K562 (cell line): ENCODE measurements around the gene BNC2. TPM values are rescaled to one million over a fixed set of nuclear protein-coding genes. Genes with fewer than 3 reads are reported as not detected.

Experiments used
- ATAC-seq: fragments of 200-7000 bp; cut with Tn5 transposase; 3 replicates; pipeline ENCODE4 v1.9.1; 2020; ENCODE audit warnings: moderate library complexity
- BruUV-seq: library from RNA; stranded (reverse); fragments of 400-500 nt; replicated peaks from 2 replicates; lab custom pipeline; 2021; lab: Mats Ljungman, UMichigan
- CTCF ChIA-PET: fragments of 300-600 bp; formaldehyde crosslinking; extraction: SDS; loops from one replicate; lab custom pipeline; 2021; ENCODE audit warnings: low intra/inter-chr PET ratio; lab: Yijun Ruan, JAX
- POLR2A ChIA-PET: fragments of 300-600, 350-650 bp; sonication (Branson Sonifier 250); formaldehyde crosslinking; extraction: SDS; loops from one replicate; lab custom pipeline; 2021; ENCODE audit warnings: antibody characterized with exemption, inconsistent platforms; lab: Yijun Ruan, JAX
- DNase-seq, 4 experiments: peaks; one replicate each; pipeline versions ENCODE4 v3.0.0 to v3.0.0-alpha.2; 2011 to 2018; ENCODE audit warnings: low spot score in 3 of 4, mixed read lengths in 3 of 4; ENCODE audit errors: extremely low read depth in 1 of 4
- FAIRE-seq: peaks from 2 replicates; lab custom pipeline; 2011; peaks lifted over from hg19 to GRCh38; lab: Jason Lieb, UNC
- H2AFZ ChIP-seq: 2 replicates; pipeline ENCODE4 v1.6.0; 2011; ENCODE audit warnings: low read depth, low read length, control low read depth, inconsistent platforms
- H3K27ac ChIP-seq: fragments of 200-600 bp; 3 replicates; pipeline ENCODE4 v1.8.0; 2011; ENCODE audit warnings: low read depth, mild to moderate bottlenecking, control low read depth, inconsistent platforms, low read length, moderate library complexity, mixed read lengths; ENCODE audit errors: extremely low read depth
- H3K27me3 ChIP-seq, 2 experiments: fragments of 300-600 bp in 1 of 2; 2 replicates in 1 of 2; 3 replicates in 1 of 2; pipeline versions ENCODE4 v1.6.0 to v1.8.0; 2011; ENCODE audit warnings: inconsistent platforms in 2 of 2, low read length in 2 of 2, mild to moderate bottlenecking in 1 of 2, mixed read lengths in 1 of 2, moderate library complexity in 1 of 2; ENCODE audit not compliant: control insufficient read depth in 2 of 2, insufficient read depth in 2 of 2
- H3K36me3 ChIP-seq: fragments of 300-600 bp; 3 replicates; pipeline ENCODE4 v1.8.0; 2011; ENCODE audit warnings: mild to moderate bottlenecking, low read length, inconsistent platforms; ENCODE audit not compliant: control insufficient read depth, insufficient read depth
- H3K4me1 ChIP-seq, 2 experiments: fragments of 200-600 bp in 1 of 2; replicated peaks in 1 of 2; 2 replicates in 1 of 2; 3 replicates in 1 of 2; pipeline versions ENCODE4 v1.5.1 to v1.8.0; 2011; ENCODE audit warnings: inconsistent platforms in 2 of 2, low read length in 2 of 2, mild to moderate bottlenecking in 1 of 2, mixed read lengths in 1 of 2, moderate library complexity in 1 of 2; ENCODE audit not compliant: control insufficient read depth in 2 of 2, insufficient read depth in 2 of 2
- H3K4me2 ChIP-seq: 2 replicates; pipeline ENCODE4 v1.6.1; 2011; ENCODE audit warnings: low read length, control low read depth, inconsistent platforms, mixed read lengths; ENCODE audit not compliant: insufficient read depth
- H3K4me3 ChIP-seq: fragments of 200-600 bp; sonication (generic), shearing (Covaris generic); 2 replicates; pipeline ENCODE4 v1.5.1; 2016; ENCODE audit warnings: control low read depth, inconsistent platforms
- H3K79me2 ChIP-seq: fragments of 200-600 bp; 3 replicates; pipeline ENCODE4 v1.8.0; 2011; ENCODE audit warnings: low read length, inconsistent platforms; ENCODE audit not compliant: control insufficient read depth, insufficient read depth
- H3K9ac ChIP-seq, 2 experiments: 2 replicates each; pipeline versions ENCODE4 v1.6.0 to v1.6.1; 2011; ENCODE audit warnings: low read depth in 2 of 2, low read length in 2 of 2, control low read depth in 1 of 2, inconsistent platforms in 1 of 2, mild to moderate bottlenecking in 1 of 2, mixed read lengths in 1 of 2; ENCODE audit not compliant: insufficient read depth in 1 of 2
- H3K9me1 ChIP-seq: one replicate; pipeline ENCODE4 v1.6.0; 2011; ENCODE audit warnings: inconsistent platforms, mild to moderate bottlenecking, low read length, moderate library complexity; ENCODE audit not compliant: control insufficient read depth, insufficient read depth
- H3K9me3 ChIP-seq: replicated peaks from 2 replicates; pipeline ENCODE4 v1.5.1; 2011; ENCODE audit warnings: low read depth, low read length, inconsistent platforms; ENCODE audit not compliant: control insufficient read depth, insufficient read depth
- H4K20me1 ChIP-seq: replicated peaks from 2 replicates; pipeline ENCODE4 v1.6.1; 2011; ENCODE audit warnings: low read length, inconsistent platforms, mixed read lengths; ENCODE audit not compliant: control insufficient read depth, insufficient read depth
- NFIX ChIP-seq: fragments of 250-450 bp; sonication (Bioruptor Pico); IDR thresholded peaks from 2 replicates; pipeline ENCODE4 v1.4.0; 2020; ENCODE audit warnings: low read depth, mild to moderate bottlenecking, moderate library complexity
- PCBP1 ChIP-seq: fragments of 200-400 bp; formaldehyde crosslinking; IDR thresholded peaks from 2 replicates; pipeline ENCODE4 v1.6.1; 2018; ENCODE audit warnings: mild to moderate bottlenecking, low read depth, low read length; ENCODE audit not compliant: poor library complexity, severe bottlenecking
- U2AF2 ChIP-seq: fragments of 200-400 bp; formaldehyde crosslinking; optimal IDR thresholded peaks from 2 replicates; pipeline ENCODE3; 2017; ENCODE audit warnings: low read depth, mild to moderate bottlenecking, low read length
- XRCC3 ChIP-seq: fragments of 450-650 bp; IDR thresholded peaks from 2 replicates; pipeline ENCODE4 v1.6.1; 2017; ENCODE audit warnings: mild to moderate bottlenecking, moderate library complexity
- XRCC5 ChIP-seq: fragments of 200-400 bp; formaldehyde crosslinking; IDR thresholded peaks from 2 replicates; pipeline ENCODE4 v1.6.1; 2017; ENCODE audit warnings: low read depth, mild to moderate bottlenecking, low read length
- ZC3H8 ChIP-seq: fragments of 450-650 bp; IDR thresholded peaks from 2 replicates; pipeline ENCODE4 v1.6.1; 2017
- ZFP1 ChIP-seq: fragments of 450-650 bp; formaldehyde crosslinking; IDR thresholded peaks from 2 replicates; pipeline ENCODE4 v1.4.0; 2020; ENCODE audit warnings: mild to moderate bottlenecking, mixed read lengths
- ZFP36 ChIP-seq: fragments of 150-350 bp; IDR thresholded peaks from 2 replicates; pipeline ENCODE4 v1.6.1; 2018; ENCODE audit warnings: low read length, low read depth; ENCODE audit not compliant: partially characterized antibody
- ZNF146 ChIP-seq: IDR thresholded peaks from one replicate; pipeline ENCODE4 v1.6.1; 2018; ENCODE audit warnings: missing compliant biosample characterization; ENCODE audit not compliant: unreplicated experiment
- ZNF24 ChIP-seq: fragments of 450-650 bp; IDR thresholded peaks from 2 replicates; pipeline ENCODE4 v1.6.1; 2016
- ZNF431 ChIP-seq: sonication (generic); formaldehyde crosslinking; IDR thresholded peaks from 2 replicates; pipeline ENCODE4 v1.8.0; 2022; ENCODE audit warnings: mild to moderate bottlenecking, missing genetic modification reagents
- ZNF76 ChIP-seq: fragments of 250-450 bp; sonication (Bioruptor Pico); IDR thresholded peaks from 2 replicates; pipeline ENCODE4 v1.4.0; 2020; ENCODE audit warnings: mild to moderate bottlenecking, moderate library complexity, borderline replicate concordance
- WGBS: fragments of 100-300 bp; shearing (Covaris generic); methylation state at CpG from one replicate; pipeline ENCODE4 v1.1.6; 2016; ENCODE audit warnings: low coverage, mixed read lengths; ENCODE audit not compliant: insufficient coverage; ENCODE audit errors: missing lambda C conversion rate; 5-methylcytosine and 5-hydroxymethylcytosine counted together
- in situ Hi-C: fragments of 300-500 bp; cut with MboI; formaldehyde crosslinking; loops from 4 replicates; pipeline ENCODE4 v1.15.0; 2018; ENCODE audit warnings: inconsistent platforms, mixed read lengths
- intact Hi-C: fragments of 100-400 bp; cut with micrococcal nuclease; formaldehyde crosslinking; loops from 2 replicates; pipeline ENCODE4 v1.14.2; 2022
- polyA plus RNA-seq, 8 experiments: library from polyadenylated mRNA; depleted of rRNA in 4 of 8; stranded (reverse) in 5 of 8; unstranded in 3 of 8; fragments of >200 nt; fragmentation: Nextera tagmentation in 2 of 8; fragmentation: Illumina TruSeq in 1 of 8; extraction: Ambion mirVana in 2 of 8; extraction: Trizol in 1 of 8; gene quantifications; 2 replicates each; pipeline versions ENCODE4 v1.2.1 to v1.2.3, GENCODE V29; 2011 to 2014; ENCODE audit warnings: inconsistent platforms in 1 of 8, missing spikeins in 1 of 8
- total RNA-seq, 7 experiments: library from RNA; depleted of rRNA in 6 of 7; stranded (reverse); fragments of >200 nt in 6 of 7; fragmentation: Illumina TruSeq in 2 of 7; extraction: Trizol in 2 of 7; gene quantifications; 2 replicates each; pipeline versions ENCODE4 v1.2.1 to v1.2.3, GENCODE V29; 2011 to 2021; ENCODE audit warnings: low replicate concordance in 1 of 7
- TF ChIP-seq, protein P1 (sequence below): sonication (generic); formaldehyde crosslinking; IDR thresholded peaks from 2 replicates; pipeline ENCODE4 v1.8.0; 2023; ENCODE audit warnings: mild to moderate bottlenecking, missing genetic modification reagents
- TF ChIP-seq, protein P2 (sequence below): fragments of 250-450 bp; sonication (Bioruptor Pico); IDR thresholded peaks from 2 replicates; pipeline ENCODE4 v1.5.0; 2022; ENCODE audit warnings: mild to moderate bottlenecking
- TF ChIP-seq, protein P3 (sequence below): fragments of 250-450 bp; sonication (Bioruptor Pico); IDR thresholded peaks from 2 replicates; pipeline ENCODE4 v1.8.0; 2022; ENCODE audit warnings: inconsistent platforms

BNC2 gene
- total and polyA plus RNA-seq, 9 of the 15 experiments (the other 6 are each of a cell fraction or from before 2014, with no cell fraction given), result not detected

DNA sequence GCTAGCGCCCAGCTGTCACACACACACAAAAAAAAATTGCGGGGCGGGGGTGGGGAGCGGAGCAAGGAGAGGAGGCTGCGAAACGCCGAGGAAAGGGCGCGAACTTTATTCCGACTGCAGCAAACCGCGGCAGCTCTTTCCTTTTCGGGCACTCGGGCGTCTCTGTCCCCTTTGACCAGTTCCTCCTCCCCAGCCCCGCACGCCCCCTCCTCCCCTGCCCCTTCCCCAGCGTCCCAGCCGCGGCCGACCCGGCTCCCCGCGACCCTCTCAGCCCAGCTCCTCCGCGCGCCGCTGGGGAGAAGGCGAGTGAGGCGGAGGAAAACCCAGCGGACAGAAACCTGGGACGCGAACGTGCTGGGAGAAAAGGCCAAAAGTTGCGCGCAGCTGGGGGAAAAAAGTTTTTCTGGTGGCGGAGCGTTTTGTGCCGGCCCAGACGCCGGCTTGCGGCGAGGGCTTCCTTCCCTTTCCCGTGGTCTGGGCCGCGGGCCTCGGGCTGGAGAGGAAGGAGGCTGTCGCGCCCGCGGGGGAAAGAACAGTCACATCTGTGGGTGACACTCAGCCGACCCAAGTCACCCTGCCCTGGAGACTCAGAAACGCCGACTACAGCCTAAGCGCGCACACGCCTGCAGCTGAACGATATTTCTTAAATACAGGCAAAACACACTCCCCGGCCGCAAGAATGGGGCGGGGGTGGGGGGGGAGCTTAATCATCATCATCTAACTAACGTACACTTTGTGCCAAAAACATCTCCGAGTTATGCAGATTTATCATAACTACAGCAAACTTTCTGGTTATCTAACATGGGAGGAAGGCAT, 1.1 kb upstream of the BNC2 start (continued):
- TF ChIP-seq, protein P1, sequence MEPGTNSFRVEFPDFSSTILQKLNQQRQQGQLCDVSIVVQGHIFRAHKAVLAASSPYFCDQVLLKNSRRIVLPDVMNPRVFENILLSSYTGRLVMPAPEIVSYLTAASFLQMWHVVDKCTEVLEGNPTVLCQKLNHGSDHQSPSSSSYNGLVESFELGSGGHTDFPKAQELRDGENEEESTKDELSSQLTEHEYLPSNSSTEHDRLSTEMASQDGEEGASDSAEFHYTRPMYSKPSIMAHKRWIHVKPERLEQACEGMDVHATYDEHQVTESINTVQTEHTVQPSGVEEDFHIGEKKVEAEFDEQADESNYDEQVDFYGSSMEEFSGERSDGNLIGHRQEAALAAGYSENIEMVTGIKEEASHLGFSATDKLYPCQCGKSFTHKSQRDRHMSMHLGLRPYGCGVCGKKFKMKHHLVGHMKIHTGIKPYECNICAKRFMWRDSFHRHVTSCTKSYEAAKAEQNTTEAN, result no peak
- no peak for TF ChIP-seq ZNF146 (CRISPR knock-in tag)

DNA sequence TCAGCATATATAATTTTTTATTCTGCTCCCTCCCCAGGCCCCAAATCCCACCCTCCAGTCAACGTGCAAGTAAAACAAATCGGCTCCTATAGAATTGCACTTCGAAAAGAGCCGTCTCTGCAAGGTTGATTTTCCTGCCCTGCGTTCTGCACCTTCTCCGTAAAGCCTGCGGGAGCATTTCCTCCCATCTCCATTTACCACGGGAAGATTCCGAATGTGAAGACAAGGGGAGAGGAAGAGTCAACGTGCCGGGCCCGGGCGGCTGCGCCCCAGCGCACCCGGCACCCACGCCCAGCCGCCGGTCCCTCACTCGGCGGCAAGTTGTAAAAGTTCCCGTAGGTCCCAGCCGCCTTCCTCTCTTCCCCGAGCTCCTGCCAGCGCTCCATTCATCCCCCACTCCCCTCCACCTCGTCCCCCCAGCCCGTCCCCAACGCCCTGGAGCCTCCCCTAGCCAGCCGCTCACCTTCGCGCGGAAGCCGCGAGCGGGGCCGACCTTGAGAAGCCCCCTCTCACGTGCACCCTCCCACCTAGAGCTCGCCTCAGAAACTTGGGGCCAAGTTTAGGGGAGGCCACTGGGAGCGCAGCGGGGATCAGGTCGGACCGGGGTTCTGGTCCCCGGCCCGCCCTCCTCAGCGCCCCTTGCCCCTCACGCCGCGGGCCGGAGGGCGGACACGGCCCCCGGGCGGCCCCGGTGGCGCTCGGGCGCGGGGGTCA, 431 bp downstream of the BNC2 start:
- in situ Hi-C loops (no loop called here), intact Hi-C loops (no loop called here)
- DNase-seq, result no peak
- ChIA-PET CTCF (no interaction called here), POLR2A (no interaction called here)
- 7% methylated on average over 8 of the region's 58 CpGs for WGBS
- H3K4me2 ChIP-seq, result no peak overlapping the region
- ATAC-seq, result no peak
- no peaks in the 10 kb centered on the region for H4K20me1 ChIP-seq
- H3K9ac ChIP-seq, result no peak overlapping the region
- H3K36me3 ChIP-seq, result no peaks in the 10 kb centered on the region
- H3K27ac ChIP-seq, result no peak overlapping the region
- H3K79me2 ChIP-seq, result no peaks in the 10 kb centered on the region
- H3K9me3 ChIP-seq, result no peaks in the 10 kb centered on the region
- H3K4me1 ChIP-seq, result no peaks in the 10 kb centered on the region
- BruUV-seq, result no TSS peak
- H3K4me3 ChIP-seq, result no peak overlapping the region
- no peaks in the 10 kb centered on the region for H3K9me1 ChIP-seq
- H2AFZ ChIP-seq, result no peak overlapping the region
- no peak for FAIRE-seq
- no peaks in the 10 kb centered on the region for H3K27me3 ChIP-seq
- TF ChIP-seq PCBP1 (no peak), ZNF24 (no peak), ZFP1 (no peak), ZC3H8 (no peak), XRCC3 (no peak), ZNF431 (CRISPR knock-in tag) (no peak), ZFP36 (no peak), XRCC5 (no peak), NFIX (CRISPR knock-in tag) (no peak), U2AF2 (no peak), ZNF76 (CRISPR knock-in tag) (no peak)
- TF ChIP-seq, protein P2, sequence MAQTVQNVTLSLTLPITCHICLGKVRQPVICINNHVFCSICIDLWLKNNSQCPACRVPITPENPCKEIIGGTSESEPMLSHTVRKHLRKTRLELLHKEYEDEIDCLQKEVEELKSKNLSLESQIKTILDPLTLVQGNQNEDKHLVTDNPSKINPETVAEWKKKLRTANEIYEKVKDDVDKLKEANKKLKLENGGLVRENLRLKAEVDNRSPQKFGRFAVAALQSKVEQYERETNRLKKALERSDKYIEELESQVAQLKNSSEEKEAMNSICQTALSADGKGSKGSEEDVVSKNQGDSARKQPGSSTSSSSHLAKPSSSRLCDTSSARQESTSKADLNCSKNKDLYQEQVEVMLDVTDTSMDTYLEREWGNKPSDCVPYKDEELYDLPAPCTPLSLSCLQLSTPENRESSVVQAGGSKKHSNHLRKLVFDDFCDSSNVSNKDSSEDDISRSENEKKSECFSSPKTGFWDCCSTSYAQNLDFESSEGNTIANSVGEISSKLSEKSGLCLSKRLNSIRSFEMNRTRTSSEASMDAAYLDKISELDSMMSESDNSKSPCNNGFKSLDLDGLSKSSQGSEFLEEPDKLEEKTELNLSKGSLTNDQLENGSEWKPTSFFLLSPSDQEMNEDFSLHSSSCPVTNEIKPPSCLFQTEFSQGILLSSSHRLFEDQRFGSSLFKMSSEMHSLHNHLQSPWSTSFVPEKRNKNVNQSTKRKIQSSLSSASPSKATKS (CRISPR knock-in tag), result no peak
- TF ChIP-seq, protein P3, sequence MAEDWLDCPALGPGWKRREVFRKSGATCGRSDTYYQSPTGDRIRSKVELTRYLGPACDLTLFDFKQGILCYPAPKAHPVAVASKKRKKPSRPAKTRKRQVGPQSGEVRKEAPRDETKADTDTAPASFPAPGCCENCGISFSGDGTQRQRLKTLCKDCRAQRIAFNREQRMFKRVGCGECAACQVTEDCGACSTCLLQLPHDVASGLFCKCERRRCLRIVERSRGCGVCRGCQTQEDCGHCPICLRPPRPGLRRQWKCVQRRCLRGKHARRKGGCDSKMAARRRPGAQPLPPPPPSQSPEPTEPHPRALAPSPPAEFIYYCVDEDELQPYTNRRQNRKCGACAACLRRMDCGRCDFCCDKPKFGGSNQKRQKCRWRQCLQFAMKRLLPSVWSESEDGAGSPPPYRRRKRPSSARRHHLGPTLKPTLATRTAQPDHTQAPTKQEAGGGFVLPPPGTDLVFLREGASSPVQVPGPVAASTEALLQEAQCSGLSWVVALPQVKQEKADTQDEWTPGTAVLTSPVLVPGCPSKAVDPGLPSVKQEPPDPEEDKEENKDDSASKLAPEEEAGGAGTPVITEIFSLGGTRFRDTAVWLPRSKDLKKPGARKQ (CRISPR knock-in tag), result no peak
